HG03342 (cell line): Measurements from ENCODE around the gene RBM4.
A peak's percentile ranks its signal among the peaks of the same experiment; 100 is the strongest.
"Not testable (repeated sequence)": the region's sequence is repeated elsewhere in the genome, so short reads cannot be mapped to it uniquely, and the experiment has no call there.

ENCODE experiments used
- ATAC-seq: cut with Tn5 transposase; IDR thresholded peaks from one replicate; pipeline ENCODE4 v1.9.1; 2021; ENCODE audit warnings: mild to moderate bottlenecking, moderate library complexity; ENCODE audit not compliant: unreplicated experiment

The RBM4 gene

GRCh38 chr11:66638177-66639065, at the start of gene RBM4:
Gene RBM4, plus strand, starts transcription at chr11:66638703. Its CDS starts 1,009 bp downstream, at chr11:66639712.
- ATAC-seq: peak; percentile 95

GRCh38 chr11:66589315-66589714, 49.2 kb upstream of the RBM4 start:
- ATAC-seq: not testable (repeated sequence)

GRCh38 chr11:66589996-66590675, 48.4 kb upstream of the RBM4 start:
- ATAC-seq: no peak

GRCh38 chr11:66591175-66591574, 47.3 kb upstream of the RBM4 start:
- ATAC-seq: no peak

- ATAC-seq: peak; percentile 92
These were observed 45.8 kb upstream of the RBM4 start, which contains the start of the genes CCDC87 and CCS for GRCh38 chr11:66592457-66593302. Gene CCDC87, minus strand, starts transcription at chr11:66593063. Its CDS starts 48 bp downstream, at chr11:66593015. Gene CCS, plus strand, starts transcription at chr11:66593185. Its CDS starts 77 bp downstream, at chr11:66593262.

- no peak for ATAC-seq
These were observed 45.2 kb upstream of the RBM4 start for GRCh38 chr11:66593303-66593635.

GRCh38 chr11:66593650-66594049, 44.9 kb upstream of the RBM4 start:
- ATAC-seq: no peak

- ATAC-seq: no peak
These were observed 43.1 kb upstream of the RBM4 start for GRCh38 chr11:66595245-66595904.

GRCh38 chr11:66598993-66599392, 39.5 kb upstream of the RBM4 start:
- ATAC-seq: no peak

- ATAC-seq: no peak
These were observed 38.3 kb upstream of the RBM4 start for GRCh38 chr11:66600219-66600618.

GRCh38 chr11:66600631-66601233, 37.8 kb upstream of the RBM4 start:
- no peak for ATAC-seq

GRCh38 chr11:66603072-66603471, 35.4 kb upstream of the RBM4 start:
- ATAC-seq: no peak

- ATAC-seq: no peak
These were observed 34.3 kb upstream of the RBM4 start for GRCh38 chr11:66604155-66604554.

GRCh38 chr11:66606608-66607007, 31.9 kb upstream of the RBM4 start:
- ATAC-seq: not testable (repeated sequence)

GRCh38 chr11:66607126-66607834, 31.2 kb upstream of the RBM4 start:
- no peak for ATAC-seq

GRCh38 chr11:66609721-66610617, 28.5 kb upstream of the RBM4 start:
- no peak for ATAC-seq

- no peak for ATAC-seq
These were observed 26.0 kb upstream of the RBM4 start for GRCh38 chr11:66612458-66612857.

- ATAC-seq: no peak
These were observed 24.4 kb upstream of the RBM4 start for GRCh38 chr11:66614073-66614472.
